Measurements from ENCODE around the gene SLC8A1. TPM values are rescaled to one million over a fixed set of nuclear protein-coding genes. Genes with fewer than 3 reads are reported as not detected.

Gene SLC8A1
- total and polyA plus RNA-seq, 10 of the 15 experiments (the other 5 are each of a cell fraction or from before 2014, with no cell fraction given) = under 0.01 to 1.2 (median 0.01) TPM; not detected in 3

GRCh38 chr2:40090044-40090443 lies 361.8 kb downstream of the SLC8A1 start (continued):
- TF ChIP-seq YBX1 (IDR thresholded peaks at IDR 0.05) = no peak
- no peak for TF ChIP-seq ZSCAN29 (IDR thresholded peaks at IDR 0.05)
- no peak for TF ChIP-seq E2F8 (IDR thresholded peaks at IDR 0.05; ENCODE audit: low read depth, partially characterized antibody)
- no peak for TF ChIP-seq MLLT1 (IDR thresholded peaks at IDR 0.05)
- no peak for TF ChIP-seq CBX5 (IDR thresholded peaks at IDR 0.05; ENCODE audit: low read depth)
- no peak for TF ChIP-seq WRNIP1 (IDR thresholded peaks at IDR 0.05; ENCODE audit: borderline replicate concordance, low read depth, low read length)
- TF ChIP-seq NKRF (conservative IDR thresholded peaks at IDR 0.05) = no peak
- no peak for TF ChIP-seq CBX3 (IDR thresholded peaks at IDR 0.05; ENCODE audit: borderline replicate concordance, low read depth)
- TF ChIP-seq RELA (IDR thresholded peaks at IDR 0.05; ENCODE audit: borderline replicate concordance, partially characterized antibody) = no peak

Data from GM12878 (cell line).